OCI-LY1 (cell line): ENCODE data around the gene SDCCAG8.

Experiments used
- H2AFZ ChIP-seq: fragments of 200-600 bp; sonication (generic), shearing (Covaris generic); 2 replicates; pipeline ENCODE4 v1.6.0; 2014; ENCODE audit warnings: antibody characterized with exemption, mild to moderate bottlenecking, low read length
- H3F3A ChIP-seq: fragments of 200-600 bp; sonication (generic), shearing (Covaris generic); 2 replicates; pipeline ENCODE4 v1.6.0; 2014; ENCODE audit warnings: mild to moderate bottlenecking, antibody characterized with exemption, low read length, moderate library complexity; ENCODE audit not compliant: insufficient read depth
- H3K27ac ChIP-seq: fragments of 200-600 bp; sonication (generic); 2 replicates; pipeline ENCODE4 v1.5.1; 2014; ENCODE audit warnings: low read length, mixed run types, mild to moderate bottlenecking, low read depth; ENCODE audit not compliant: poor library complexity, severe bottlenecking
- H3K27me3 ChIP-seq: fragments of 200-600 bp; sonication (generic); 2 replicates; pipeline ENCODE4 v1.6.0; 2014; ENCODE audit warnings: antibody characterized with exemption, mild to moderate bottlenecking, low read length, moderate library complexity; ENCODE audit not compliant: insufficient read depth
- H3K36me3 ChIP-seq: fragments of 200-600 bp; sonication (generic); 2 replicates; pipeline ENCODE4 v1.6.1; 2014; ENCODE audit warnings: mild to moderate bottlenecking, antibody characterized with exemption, low read length, moderate library complexity, mixed read lengths; ENCODE audit not compliant: insufficient read depth
- H3K4me1 ChIP-seq: fragments of 200-600 bp; sonication (generic); 2 replicates; pipeline ENCODE4 v1.5.1; 2014; ENCODE audit warnings: mild to moderate bottlenecking, low read length, moderate library complexity; ENCODE audit not compliant: insufficient read depth, severe bottlenecking
- H3K4me2 ChIP-seq: fragments of 200-600 bp; sonication (generic), shearing (Covaris generic); 2 replicates; pipeline ENCODE4 v1.6.1; 2014; ENCODE audit warnings: low read length
- H3K4me3 ChIP-seq: fragments of 200-600 bp; sonication (generic); 2 replicates; pipeline ENCODE4 v1.5.1; 2014; ENCODE audit warnings: low read length, low read depth, mild to moderate bottlenecking, mixed read lengths; ENCODE audit not compliant: poor library complexity, severe bottlenecking
- H3K79me2 ChIP-seq: fragments of 200-600 bp; shearing (Covaris generic); 2 replicates; pipeline ENCODE4 v1.6.1; 2016; ENCODE audit warnings: mixed run types, low read length, mixed read lengths; ENCODE audit not compliant: insufficient read depth
- H3K9ac ChIP-seq: fragments of 200-600 bp; sonication (generic), shearing (Covaris generic); 2 replicates; pipeline ENCODE4 v1.6.1; 2014; ENCODE audit warnings: mild to moderate bottlenecking, low read length, mixed read lengths
- H3K9me2 ChIP-seq: fragments of 200-600 bp; sonication (generic), shearing (Covaris generic); 2 replicates; pipeline ENCODE4 v1.6.1; 2014; ENCODE audit warnings: low read depth, mild to moderate bottlenecking, low read length, mixed read lengths
- H3K9me3 ChIP-seq: fragments of 200-600 bp; shearing (Covaris generic); 2 replicates; pipeline ENCODE4 v1.6.1; 2014; ENCODE audit warnings: low read length, mixed read lengths
- H4K20me1 ChIP-seq: fragments of 200-600 bp; sonication (generic), shearing (Covaris generic); 2 replicates; pipeline ENCODE4 v1.6.0; 2016; ENCODE audit warnings: mild to moderate bottlenecking, low read length; ENCODE audit not compliant: insufficient read depth
- CTCF ChIP-seq: fragments of 200-600 bp; sonication (generic), shearing (Covaris generic); IDR thresholded peaks from 2 replicates; pipeline ENCODE4 v1.5.1; 2017; ENCODE audit warnings: mild to moderate bottlenecking, antibody characterized with exemption, low read length, moderate library complexity, mixed read lengths
- EZH2 ChIP-seq: fragments of 200-600 bp; sonication (generic), shearing (Covaris generic); IDR thresholded peaks from 2 replicates; pipeline ENCODE4 v1.8.0; 2017; ENCODE audit warnings: borderline replicate concordance, mixed run types, mild to moderate bottlenecking, antibody characterized with exemption, low read length, moderate library complexity, mixed read lengths

Gene SDCCAG8

GRCh38 chr1:243346468-243346867 lies 90.6 kb downstream of the SDCCAG8 start:
- H3K27ac ChIP-seq, result no peak overlapping the region
- no peaks in the 10 kb centered on the region for H3F3A ChIP-seq
- H4K20me1 ChIP-seq, result no peaks in the 10 kb centered on the region
- H3K4me1 ChIP-seq, result no peaks in the 10 kb centered on the region
- H3K79me2 ChIP-seq, result no peaks in the 10 kb centered on the region
- H3K9me2 ChIP-seq, result no peaks in the 10 kb centered on the region
- H3K27me3 ChIP-seq, result no peaks in the 10 kb centered on the region
- H3K4me2 ChIP-seq, result no peak overlapping the region
- no peaks in the 10 kb centered on the region for H3K9me3 ChIP-seq
- TF ChIP-seq EZH2 (no peak), CTCF (no peak)
- no peak overlapping the region for H3K4me3 ChIP-seq
- no peak overlapping the region for H3K9ac ChIP-seq
- H2AFZ ChIP-seq, result no peak overlapping the region
- H3K36me3 ChIP-seq, result no peaks in the 10 kb centered on the region; the same call in 1 of the 2 replicates

- Histone ChIP-seq H3K4me2 (no peak overlapping the region), H3K27me3 (no peaks in the 10 kb centered on the region), H3K4me1 (no peaks in the 10 kb centered on the region), H3K4me3 (no peak overlapping the region), H3K9ac (no peak overlapping the region), H3K27ac (no peak overlapping the region), H3K9me3 (no peaks in the 10 kb centered on the region), H2AFZ (no peak overlapping the region), H3K36me3 (no peaks in the 10 kb centered on the region; the same call in 1 of the 2 replicates), H3K9me2 (no peaks in the 10 kb centered on the region), H3K79me2 (no peaks in the 10 kb centered on the region), H4K20me1 (no peaks in the 10 kb centered on the region), H3F3A (no peaks in the 10 kb centered on the region)
- TF ChIP-seq EZH2, result no peak
- no peak for TF ChIP-seq CTCF
These were observed 92.5 kb downstream of the SDCCAG8 start for GRCh38 chr1:243348331-243348730.

- H3K4me1 ChIP-seq, result no peaks in the 10 kb centered on the region
- no peaks in the 10 kb centered on the region for H3K27me3 ChIP-seq
- H3K79me2 ChIP-seq, result no peaks in the 10 kb centered on the region
- no peaks in the 10 kb centered on the region for H4K20me1 ChIP-seq
- no peak overlapping the region for H2AFZ ChIP-seq
- H3K9ac ChIP-seq, result no peak overlapping the region
- H3K27ac ChIP-seq, result no peak overlapping the region
- no peaks in the 10 kb centered on the region; the same call in 1 of the 2 replicates for H3K36me3 ChIP-seq
- H3K4me2 ChIP-seq, result no peak overlapping the region
- H3F3A ChIP-seq, result no peaks in the 10 kb centered on the region
- no peaks in the 10 kb centered on the region for H3K9me2 ChIP-seq
- no peaks in the 10 kb centered on the region for H3K9me3 ChIP-seq
- TF ChIP-seq CTCF (no peak), EZH2 (no peak)
- no peak overlapping the region for H3K4me3 ChIP-seq
These were observed 93.3 kb downstream of the SDCCAG8 start for GRCh38 chr1:243349128-243349527.
